Activated CD4-positive, alpha-beta T cell treated with anti-CD3 and anti-CD28 coated beads for 24 hours (primary cell): ENCODE measurements around the gene CDH7.

Experiments used
- DNase-seq, 2 donors: peaks; one replicate each; pipeline ENCODE4 v3.0.0-alpha.2; 2020; ENCODE audit warnings: low read depth in 2 of 2

CDH7 gene, protein sequence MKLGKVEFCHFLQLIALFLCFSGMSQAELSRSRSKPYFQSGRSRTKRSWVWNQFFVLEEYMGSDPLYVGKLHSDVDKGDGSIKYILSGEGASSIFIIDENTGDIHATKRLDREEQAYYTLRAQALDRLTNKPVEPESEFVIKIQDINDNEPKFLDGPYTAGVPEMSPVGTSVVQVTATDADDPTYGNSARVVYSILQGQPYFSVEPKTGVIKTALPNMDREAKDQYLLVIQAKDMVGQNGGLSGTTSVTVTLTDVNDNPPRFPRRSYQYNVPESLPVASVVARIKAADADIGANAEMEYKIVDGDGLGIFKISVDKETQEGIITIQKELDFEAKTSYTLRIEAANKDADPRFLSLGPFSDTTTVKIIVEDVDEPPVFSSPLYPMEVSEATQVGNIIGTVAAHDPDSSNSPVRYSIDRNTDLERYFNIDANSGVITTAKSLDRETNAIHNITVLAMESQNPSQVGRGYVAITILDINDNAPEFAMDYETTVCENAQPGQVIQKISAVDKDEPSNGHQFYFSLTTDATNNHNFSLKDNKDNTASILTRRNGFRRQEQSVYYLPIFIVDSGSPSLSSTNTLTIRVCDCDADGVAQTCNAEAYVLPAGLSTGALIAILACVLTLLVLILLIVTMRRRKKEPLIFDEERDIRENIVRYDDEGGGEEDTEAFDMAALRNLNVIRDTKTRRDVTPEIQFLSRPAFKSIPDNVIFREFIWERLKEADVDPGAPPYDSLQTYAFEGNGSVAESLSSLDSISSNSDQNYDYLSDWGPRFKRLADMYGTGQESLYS

DNA sequence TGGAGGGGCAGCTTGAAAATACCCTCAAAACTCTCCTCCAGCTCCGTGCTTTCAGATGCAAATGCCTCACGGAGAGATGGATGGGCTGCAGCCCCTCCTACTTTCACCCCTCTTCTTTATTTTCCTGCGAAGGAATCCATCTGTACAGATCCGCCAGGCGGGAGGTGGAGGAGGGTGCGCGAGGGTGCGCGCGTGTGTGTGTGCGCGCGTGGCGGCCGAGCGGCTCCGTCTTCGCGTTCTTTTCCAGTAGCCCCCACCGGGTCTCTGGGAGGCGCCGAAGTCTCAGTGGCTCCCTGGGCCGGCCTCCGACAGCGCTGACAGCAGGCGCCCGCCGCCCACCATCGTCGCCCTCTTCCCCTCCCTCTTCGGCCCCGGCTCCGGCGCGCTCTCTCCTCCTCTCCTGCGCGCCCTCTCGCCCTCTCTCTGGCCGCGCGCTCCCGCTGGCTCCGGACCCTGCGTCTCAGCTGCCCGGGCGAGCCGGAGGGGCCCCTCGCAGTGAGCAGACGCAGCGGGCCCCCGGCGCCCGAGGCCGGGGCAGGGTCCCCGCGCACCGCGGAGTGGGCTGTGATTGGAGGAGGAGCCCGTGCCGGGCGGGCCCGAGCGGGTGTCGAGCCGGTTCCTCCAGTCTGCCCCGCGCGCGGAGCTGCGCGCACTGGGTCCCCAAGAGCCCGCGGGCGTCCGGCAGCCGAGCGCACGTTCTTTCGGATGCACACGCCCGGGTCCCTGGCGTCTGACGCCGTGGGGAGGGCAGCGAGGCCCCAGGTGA, at the start of gene CDH7:
Gene CDH7, plus strand, starts transcription at position 624 of the 766 bp plus-strand sequence. CDS start 11,831 bp downstream, outside the sequence.
- DNase-seq, result no peak

DNA sequence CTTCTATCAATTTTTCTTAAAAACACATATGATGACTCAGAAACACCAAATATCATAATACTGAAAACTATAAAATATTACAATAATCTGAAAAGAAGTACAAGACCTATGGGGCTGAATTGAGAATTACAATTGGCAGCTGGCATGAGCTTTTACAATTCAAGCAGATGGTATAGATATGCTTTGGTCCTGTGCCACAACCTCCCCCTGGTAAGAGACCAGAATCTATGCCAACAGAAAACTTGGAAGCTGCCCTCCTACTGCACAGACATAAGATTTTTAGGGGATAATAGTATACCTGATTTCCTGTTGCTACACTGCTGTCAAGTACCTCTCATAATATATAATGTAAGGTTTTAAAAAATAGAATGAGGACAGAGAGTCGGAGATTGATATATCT, 46.8 kb upstream of the CDH7 start:
- no peak for DNase-seq

DNA sequence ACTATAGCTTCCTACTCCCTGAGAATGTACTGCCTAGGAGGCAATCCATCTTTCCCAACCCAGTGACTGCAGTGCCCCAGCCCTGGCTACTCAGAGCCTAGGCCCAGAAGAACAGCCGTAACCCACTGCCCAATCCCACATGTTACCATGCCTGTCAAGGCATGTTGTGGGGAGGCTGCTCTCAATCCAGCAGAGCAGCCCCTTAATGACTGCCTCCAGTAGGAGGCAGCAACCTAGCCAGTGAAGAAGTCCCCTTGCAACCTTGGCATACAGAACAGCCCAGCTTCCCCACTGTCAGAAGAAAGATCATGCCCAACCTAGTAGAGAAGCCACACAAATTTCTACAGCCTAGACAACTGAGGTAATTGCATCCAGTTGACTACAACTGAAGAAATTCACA, 44.2 kb upstream of the CDH7 start:
- no peak for DNase-seq

DNA sequence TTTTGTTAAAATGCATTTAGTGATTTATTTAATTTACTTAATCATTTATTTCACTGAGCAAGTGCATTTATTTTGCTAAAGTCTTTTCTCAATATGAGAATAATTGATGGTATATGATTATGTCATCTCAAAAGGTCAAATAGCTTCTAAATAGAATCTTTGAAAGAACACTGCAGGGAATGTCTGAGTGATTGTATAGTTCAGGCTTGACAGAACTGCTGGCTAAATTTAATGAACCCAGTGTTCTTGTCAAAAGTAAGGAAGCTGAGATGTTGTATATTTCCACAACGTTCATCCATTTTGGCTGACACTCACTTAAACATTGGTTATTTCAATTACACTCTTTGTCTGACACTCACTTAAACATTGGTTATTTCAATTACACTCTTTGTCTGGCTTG, 39.3 kb upstream of the CDH7 start:
- DNase-seq, result no peak

DNA sequence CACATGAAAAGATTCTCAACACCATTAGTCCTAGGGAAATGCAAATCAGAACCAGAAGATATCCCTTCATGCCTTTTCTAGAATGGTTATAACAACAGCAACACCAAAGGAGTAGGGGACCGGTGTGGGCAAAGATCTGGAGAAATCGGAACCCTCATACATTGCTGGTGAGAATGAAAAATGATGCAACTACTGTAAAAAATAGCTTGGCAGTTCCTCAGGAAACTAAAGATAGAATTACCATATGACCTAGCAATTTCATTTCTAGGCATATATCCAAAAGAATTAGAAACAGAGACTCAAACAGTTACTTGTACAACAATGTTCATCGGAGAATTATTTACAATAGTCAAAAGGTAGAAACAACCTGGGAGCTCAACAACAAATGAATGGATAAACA, 29.2 kb upstream of the CDH7 start:
- DNase-seq, result no peak

DNA sequence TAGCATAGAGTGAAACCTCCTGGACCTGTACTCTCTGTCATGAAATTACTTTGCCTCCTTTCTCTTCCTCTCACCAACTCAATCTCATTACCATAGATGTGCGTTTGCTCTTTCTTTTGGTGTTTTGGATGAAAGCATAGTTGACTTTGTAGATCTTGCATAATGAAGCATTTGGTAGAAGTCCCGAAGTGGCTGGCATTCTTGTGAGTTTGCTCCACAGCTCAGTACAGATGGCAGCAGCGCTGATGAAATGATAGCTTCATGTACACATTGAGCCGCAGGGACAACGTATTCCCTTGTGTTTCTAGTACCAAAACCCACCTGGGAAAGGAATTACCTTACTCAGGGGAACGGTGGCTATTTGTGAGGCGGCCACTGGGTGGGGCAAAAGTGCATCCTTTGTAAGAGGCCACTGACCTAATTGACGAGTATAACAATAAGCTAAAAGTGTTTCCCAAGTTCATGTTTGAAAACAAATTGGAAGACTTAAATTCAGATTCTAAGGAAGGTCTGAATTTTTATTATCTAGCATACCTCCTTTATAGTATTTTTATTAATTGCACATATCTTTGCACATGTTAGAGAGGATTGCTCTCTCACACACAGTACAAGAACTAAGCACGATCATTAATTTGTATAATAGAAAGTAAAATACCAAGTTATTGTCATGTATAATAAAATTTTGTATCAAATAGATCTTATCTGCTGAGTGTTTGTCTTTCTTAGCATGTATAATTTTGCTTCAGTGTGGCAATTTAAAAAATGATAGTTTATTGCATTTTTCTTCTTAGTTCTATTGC, 25.4 kb upstream of the CDH7 start:
- DNase-seq, result no peak

DNA sequence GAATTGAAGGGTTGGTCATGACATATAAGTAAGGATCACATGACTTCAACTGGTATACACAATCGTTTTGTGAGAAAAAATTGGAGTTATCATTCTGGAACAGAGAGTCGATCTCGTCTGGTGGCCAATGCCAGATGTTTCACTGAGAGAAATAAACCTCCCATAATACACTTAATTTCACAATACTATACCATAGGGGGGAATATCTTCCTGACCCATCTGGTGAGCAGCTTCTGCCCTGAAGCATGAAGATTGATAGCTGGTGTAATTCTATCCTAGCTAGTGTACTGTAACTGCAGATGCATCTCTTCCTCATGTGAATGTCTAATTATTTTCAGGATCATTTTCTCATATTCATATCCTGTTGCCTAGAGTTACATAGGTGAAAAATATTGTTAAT, 15.7 kb upstream of the CDH7 start:
- DNase-seq, result no peak

DNA sequence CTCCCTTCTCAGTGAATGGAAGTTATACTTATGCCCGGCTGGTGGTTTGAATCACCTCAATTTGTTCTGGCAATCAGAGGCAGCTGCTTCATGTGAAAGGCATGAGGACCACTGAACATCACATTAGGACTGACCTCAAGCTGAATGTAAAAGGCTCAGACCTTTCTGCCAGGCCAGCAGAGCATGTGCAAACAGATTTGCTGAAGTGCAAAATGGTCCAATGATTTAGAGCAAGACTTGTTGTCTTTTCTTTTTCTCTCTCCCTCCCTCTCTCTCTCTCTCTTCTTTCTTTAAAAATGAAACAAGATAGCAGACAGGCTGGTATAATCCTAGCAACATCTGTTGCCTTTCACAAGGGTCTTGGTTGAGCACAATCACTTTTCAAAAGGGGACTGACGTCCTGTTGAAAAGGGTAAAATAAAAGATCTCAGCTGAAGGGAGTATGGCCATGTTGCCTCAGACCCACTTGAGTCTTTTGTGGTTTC, 13.3 kb upstream of the CDH7 start:
- no peak for DNase-seq

DNA sequence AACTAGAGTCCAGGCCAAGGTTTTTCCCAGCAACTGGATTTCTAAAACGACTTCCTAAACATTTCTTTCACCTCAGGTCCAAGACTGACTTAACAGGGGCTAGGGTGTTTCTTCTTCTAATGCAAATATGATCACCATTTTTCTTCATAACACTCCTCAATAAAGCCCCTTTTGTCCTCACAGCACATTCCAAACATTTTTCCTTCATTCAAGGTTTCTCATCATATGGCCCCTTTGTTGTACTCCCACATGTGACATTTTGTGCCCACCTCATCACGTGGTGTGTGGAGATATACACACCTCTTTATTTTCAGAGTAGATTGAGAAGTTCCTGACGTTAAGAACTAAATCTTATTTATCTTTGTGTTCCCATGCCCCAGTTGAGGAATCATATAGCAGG, 3.9 kb upstream of the CDH7 start:
- no peak for DNase-seq

DNA sequence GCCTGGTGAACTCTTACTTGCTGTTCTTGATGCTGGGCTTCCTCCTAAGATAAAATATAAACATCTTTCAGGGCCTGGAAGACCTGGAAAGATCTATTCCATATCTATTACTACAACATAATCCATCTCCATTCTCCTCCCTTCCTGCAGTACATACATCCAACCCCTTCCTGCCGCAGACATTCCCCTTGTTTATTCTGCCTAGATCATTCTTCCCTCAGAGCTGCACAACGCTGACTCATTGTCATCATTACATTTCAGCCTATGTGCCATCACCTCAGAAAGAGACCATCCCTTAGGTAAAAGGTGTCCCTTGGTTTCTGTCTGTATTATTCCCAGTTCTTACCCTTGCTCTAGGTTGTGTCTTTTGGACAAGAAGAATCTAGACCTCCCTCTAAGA, 2.5 kb upstream of the CDH7 start:
- DNase-seq, result no peak

DNA sequence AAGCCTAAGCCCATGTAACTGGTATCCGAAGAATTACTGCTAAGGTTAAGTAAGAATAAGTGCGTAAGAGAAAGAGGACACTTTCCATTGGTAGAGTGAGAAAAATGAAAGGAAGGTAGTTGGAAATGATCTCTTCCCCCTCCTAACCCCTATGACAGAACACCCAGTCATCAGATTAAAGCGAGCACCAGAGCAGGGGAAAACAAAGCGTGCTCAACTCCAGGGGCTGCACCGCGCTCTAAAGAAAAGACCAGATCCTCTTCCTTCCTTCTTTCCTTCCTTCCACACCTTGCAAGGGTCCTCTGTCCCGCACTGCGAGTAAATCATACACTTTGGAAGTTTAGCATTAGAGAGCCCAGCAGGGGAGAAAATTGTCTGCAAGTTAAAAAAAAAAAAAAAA, 971 bp upstream of the CDH7 start:
- DNase-seq, result no peak

DNA sequence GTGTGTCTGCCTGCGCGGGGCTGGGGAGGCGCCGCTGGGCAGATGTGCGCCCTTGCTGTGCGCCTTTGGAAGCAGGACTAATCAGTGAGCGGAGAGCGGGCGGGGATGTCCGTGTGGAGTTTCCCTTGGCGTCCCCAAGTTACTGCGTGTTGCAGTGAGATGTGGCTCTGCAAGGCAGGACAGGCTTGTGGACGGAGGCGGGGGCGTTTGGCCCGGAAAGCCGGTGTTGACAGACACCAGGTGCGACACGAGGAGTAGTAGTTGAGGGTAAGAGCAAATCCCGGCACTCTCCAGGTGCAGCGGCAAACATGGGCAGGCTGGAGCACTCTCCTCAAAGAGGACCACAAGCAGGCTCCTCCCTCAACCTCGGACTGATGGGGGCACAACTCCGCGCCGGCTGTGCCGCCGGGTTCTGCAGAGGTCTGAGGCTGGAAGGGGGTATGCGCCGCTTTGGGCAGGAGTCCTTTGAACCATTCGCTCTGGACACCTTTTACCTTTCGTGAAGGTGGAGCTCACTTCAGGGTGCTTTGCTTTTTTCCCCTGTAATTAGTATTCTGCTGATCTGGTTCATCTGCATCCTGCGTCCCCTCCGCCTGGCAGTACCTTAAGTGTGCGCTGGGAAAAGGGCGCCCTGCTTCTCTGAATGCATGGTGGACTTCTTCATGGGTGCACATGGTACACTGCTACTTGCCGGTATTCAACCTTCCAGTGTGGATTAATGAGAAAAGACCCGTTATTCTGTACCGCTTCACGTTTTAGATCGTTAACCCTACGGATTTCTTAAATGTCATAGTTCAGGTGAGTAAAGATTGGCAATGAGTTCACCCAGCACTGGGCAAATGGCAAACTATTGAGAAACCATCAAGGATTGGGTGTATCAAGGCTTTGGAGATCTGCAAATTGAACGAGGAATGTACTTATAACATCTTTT, 608 bp downstream of the CDH7 start:
- no peak for DNase-seq

DNA sequence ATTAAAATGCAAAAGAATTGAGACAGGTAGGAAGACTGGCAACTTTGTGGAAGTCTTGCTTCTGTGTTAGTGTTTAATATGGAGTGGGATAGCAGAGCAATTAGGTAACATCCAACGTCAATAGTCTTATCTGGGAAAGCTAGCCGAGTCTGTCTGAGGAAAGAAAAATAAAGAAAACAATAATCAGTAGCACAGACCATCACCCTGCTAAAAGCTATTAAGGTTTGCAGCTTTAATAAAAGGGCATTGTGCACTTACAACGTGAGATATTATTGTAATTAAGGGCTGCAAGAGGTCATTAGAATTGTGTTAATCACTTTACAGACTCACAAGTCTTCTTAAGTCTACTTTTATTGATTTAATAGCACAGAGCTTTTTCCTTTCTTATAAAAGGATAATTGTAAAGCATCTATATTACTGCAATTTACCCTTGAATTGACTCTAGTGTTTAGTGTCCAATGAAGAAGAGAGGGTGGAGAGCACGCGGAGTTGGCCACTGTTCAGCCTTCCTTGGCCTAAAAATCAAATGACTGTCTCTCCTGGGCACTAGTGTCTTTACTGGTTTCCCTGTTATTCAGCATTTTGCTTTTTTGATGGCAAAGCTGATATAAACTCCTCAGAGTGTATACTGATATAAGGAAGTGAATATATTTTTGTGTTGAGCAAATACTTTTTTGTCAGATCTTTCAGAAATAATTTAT, 2.0 kb downstream of the CDH7 start:
- DNase-seq, result no peak

DNA sequence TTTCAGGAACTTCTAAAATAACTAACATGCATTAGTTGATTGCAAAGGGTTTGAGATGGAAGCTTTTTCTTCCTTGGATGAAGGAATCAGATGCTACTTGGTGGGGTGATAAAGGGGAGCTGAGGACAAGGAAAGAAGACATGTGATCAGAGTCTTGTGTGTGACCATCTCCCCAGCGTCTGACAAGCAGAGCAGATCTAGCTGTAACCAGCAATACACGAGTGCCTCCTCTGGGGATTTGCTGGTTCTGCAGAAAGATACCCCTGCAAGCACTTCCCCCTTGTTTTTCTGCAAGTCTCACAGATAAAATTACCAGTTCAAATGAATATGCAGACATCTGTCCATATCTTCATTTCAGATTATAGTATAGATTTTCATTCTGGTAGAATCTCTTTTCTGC, 2.7 kb downstream of the CDH7 start:
- no peak for DNase-seq

DNA sequence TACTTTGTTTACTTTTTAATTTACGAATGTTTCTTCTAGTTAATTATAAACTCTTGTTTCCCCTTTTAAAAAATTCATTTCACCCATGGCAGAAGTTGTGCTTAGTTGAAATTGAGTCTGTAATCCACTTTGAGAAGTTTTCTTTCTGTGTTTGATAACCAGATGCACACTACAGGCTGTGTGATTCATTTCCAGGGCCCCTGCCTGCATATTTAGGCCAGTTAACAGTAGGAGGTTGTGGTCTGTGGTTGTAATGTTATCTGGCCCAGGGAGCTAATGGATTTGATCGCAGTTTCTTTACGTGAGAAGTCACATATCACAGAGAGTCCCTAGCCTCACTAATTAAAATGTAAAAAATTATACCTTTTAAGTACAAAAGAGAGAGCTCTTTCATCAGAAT, 3.3 kb downstream of the CDH7 start:
- DNase-seq, result no peak

DNA sequence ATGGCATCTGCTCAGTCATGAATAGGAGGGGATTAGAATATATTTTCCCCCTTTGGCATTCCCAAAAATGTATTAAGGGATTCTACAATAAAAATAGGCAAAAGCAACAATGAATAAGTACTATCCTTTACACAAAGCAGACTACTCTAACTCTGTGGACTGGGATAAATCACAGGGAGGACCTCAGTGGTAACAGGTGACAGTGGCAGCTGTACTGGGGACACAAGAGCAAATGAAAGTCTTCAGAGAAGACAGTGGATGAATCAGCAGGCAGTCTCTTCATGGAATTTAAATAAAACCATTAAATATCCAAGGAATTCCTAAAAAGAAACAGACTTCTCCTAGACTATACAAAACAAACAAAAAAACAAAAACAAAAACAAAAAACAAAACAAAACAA, 4.8 kb downstream of the CDH7 start:
- DNase-seq, result no peak

DNA sequence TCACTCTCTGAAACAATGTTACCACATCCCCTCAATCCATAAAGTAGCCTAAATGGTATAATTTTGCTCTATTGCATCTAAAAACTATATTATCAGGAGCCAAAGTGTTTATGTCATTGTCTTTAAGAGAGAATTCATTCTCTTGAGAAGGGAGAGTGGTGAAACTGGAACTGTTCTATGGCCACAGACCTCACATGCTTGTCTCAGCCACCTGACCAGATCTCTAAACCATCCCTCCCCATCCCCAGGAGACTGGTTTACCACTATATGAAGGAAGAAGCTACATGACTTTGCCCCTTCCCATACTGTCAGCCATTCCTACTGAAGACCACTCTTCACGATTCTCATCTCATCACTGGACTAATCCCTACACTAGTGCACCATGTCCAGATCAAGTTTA, 9.6 kb downstream of the CDH7 start:
- no peak for DNase-seq

DNA sequence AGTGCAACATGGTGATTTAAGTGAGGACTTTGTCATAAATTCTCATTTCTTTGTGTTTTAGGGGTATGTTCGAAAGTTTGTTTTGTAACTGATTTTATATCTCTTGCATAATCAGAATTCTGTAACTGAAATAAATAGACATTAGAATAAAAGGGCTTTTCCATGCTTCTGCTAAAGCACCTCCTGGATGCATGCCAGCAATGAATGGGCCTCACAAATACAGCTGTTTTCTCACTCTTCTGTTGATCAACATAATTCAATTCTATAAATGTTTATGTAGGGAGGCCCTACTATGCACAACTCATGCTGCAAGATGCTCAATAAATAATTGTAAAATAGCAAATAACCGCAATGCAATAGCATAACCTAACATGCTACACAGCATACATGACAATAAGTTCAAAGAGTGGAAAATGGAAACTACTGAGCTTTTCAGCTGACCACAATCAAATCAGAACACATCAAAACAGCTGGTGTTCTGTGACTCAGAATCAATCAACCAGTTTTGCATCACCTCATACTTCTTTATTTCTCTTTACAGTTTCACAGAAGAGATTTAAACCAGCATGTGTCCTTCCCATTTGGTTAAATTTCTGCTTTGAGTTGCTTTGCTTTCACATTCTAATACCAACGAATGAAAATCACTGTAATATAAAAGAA, 11.0 kb downstream of the CDH7 start:
- DNase-seq, result no peak

DNA sequence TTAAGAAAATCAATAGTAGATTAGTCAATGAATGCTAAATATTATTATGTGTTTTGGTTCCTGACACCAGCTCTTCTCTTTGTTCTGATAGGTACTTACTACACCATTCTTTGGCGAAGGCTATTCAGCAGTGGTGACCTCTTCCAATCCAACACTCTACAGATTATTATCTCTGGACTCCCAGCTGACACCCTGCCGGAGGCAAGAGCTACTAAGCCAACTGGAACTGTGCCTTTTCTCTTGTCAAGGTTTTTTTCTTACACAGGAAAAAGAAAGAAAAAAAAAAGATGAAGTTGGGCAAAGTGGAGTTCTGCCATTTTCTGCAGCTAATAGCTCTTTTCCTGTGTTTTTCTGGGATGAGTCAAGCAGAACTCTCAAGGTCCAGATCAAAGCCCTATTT, 11.7 kb downstream of the CDH7 start:
- no peak for DNase-seq
